Activated CD8-positive, alpha-beta T cell treated with anti-CD3 and anti-CD28 coated beads for 36 hours (primary cell): Measurements from ENCODE around the gene MPPED1. TPM values are rescaled to one million over a fixed set of nuclear protein-coding genes. Genes with fewer than 3 reads are reported as not detected.

Experiments used
- ATAC-seq: fragments of 200-7000 bp; cut with Tn5 transposase; one replicate; pipeline ENCODE4 v1.10.0; 2021; ENCODE audit warnings: mild to moderate bottlenecking, moderate library complexity
- CTCF ChIA-PET: fragments of 350-600 bp; sonication (Branson Sonifier 250); formaldehyde crosslinking; loops from one replicate; lab custom pipeline; 2021; ENCODE audit warnings: antibody characterized with exemption; lab: Charles Lee
- POLR2A ChIA-PET: fragments of 350-600 bp; sonication (Branson Sonifier 250); formaldehyde crosslinking; loops from one replicate; lab custom pipeline; 2021; ENCODE audit warnings: antibody characterized with exemption; lab: Charles Lee
- DNase-seq: peaks from one replicate; pipeline ENCODE4 v3.0.0-alpha.2; 2020
- H3K27ac Mint-ChIP-seq: one replicate; pipeline ENCODE4 v1.8.0; 2021; ENCODE audit warnings: mild to moderate bottlenecking, mixed read lengths
- H3K27me3 Mint-ChIP-seq: one replicate; pipeline ENCODE4 v1.8.0; 2021; ENCODE audit warnings: mixed read lengths
- H3K36me3 Mint-ChIP-seq: one replicate; pipeline ENCODE4 v1.8.0; 2021; ENCODE audit warnings: low read depth, mixed read lengths
- H3K4me1 Mint-ChIP-seq: one replicate; pipeline ENCODE4 v1.8.0; 2021; ENCODE audit warnings: low read depth, mixed read lengths
- H3K4me3 Mint-ChIP-seq: one replicate; pipeline ENCODE4 v1.8.0; 2021; ENCODE audit warnings: mild to moderate bottlenecking, moderate library complexity, mixed read lengths
- H3K9me3 Mint-ChIP-seq: one replicate; pipeline ENCODE4 v1.8.0; 2021; ENCODE audit warnings: mixed read lengths
- CTCF ChIP-seq: fragments of 200-600 bp; IDR thresholded peaks from one replicate; pipeline ENCODE4 v1.8.0; 2022; ENCODE audit warnings: antibody characterized with exemption, mild to moderate bottlenecking
- intact Hi-C: fragments of 100-400 bp; cut with micrococcal nuclease; formaldehyde crosslinking; loops from one replicate; pipeline ENCODE4 v1.10.0; 2022
- total RNA-seq, 2 experiments: library from RNA; stranded (reverse); gene quantifications; one replicate each; pipeline ENCODE4 v1.2.3, GENCODE V29; 2021

The MPPED1 gene
- total RNA-seq, 2 experiments from 2014 or later, result not detected

- Mint-ChIP-seq H3K36me3 (no peaks in the 10 kb centered on the region), H3K4me1 (peaks cover 10% of the 10 kb centered on the region), H3K4me3 (no peak overlapping the region), H3K9me3 (no peaks in the 10 kb centered on the region), H3K27me3 (no peaks in the 10 kb centered on the region), H3K27ac (no peak overlapping the region)
- no peak for TF ChIP-seq CTCF
- ATAC-seq (peak; percentile 86), DNase-seq (no peak)
- ChIA-PET CTCF (interaction anchor here (1.1 kb wide), 1 partner anchor 135 kb away, joined by 3 read pairs; no protein-coding TSS in a partner anchor), POLR2A (interaction anchor here (0.7 kb wide), 1 partner anchor 174 kb away, joined by 3 read pairs; no protein-coding TSS in a partner anchor)
- intact Hi-C loops, result no loop called here
Measured at GRCh38 chr22:43520632-43521039, 108.8 kb downstream of the MPPED1 start.

DNA sequence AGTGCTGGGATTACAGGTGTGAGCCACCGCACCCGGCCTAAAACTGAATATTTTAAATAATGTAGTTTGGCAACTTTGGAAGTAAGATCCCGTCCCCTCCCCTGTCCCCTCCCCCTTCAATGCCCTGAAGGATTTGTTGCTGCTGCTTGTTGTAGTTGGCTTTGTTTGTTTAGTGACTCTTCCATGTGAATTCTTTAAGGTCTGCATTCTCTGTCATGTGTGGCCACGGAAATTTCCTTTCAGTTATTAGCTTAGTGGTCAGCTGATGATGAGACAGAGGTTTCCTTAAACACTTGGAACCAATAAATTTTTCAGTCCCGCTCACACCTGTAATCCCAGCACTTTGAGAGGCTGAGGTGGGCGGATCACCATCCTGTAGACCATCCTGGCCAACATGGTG lies 109.9 kb downstream of the MPPED1 start:
- no peak for TF ChIP-seq CTCF
- Mint-ChIP-seq H3K9me3 (no peaks in the 10 kb centered on the region), H3K27me3 (peaks cover 3% of the 10 kb centered on the region), H3K36me3 (no peaks in the 10 kb centered on the region), H3K4me3 (no peak overlapping the region), H3K27ac (no peak overlapping the region), H3K4me1 (peaks cover 10% of the 10 kb centered on the region)
- intact Hi-C loops, result no loop called here
- ChIA-PET CTCF (no interaction called here), POLR2A (no interaction called here)
- DNase-seq, result no peak
- ATAC-seq, result no peak

DNA sequence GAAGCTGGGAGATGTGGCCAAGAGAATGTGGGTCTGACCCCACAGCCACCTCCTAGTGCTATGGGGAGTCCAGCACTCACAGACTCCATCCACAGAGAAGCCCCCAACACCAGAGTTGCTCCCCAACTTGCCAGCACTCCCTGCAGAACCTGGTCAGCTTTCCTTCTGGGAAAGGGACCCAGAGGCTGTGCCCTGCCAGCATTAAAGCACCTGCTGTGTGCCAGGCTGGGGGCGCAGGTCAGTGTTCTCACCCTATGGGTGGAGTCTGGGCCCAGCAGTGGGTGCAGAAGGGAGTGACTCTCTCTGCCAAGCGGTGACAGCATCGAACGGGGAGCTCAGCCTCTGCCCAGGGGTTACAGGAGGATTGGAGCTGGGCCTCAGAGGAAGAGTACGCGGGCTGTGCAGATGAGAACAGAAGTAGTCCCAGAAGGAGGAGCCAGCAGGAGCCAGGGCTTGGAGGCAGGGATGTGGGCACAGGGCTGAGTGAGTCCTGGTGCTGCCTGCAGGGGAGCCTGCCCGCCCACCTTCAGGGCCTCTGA lies 114.4 kb downstream of the MPPED1 start:
- no peaks in the 10 kb centered on the region for H3K36me3 Mint-ChIP-seq
- no peak for TF ChIP-seq CTCF
- intact Hi-C loops, result no loop called here
- no peak overlapping the region for H3K4me3 Mint-ChIP-seq
- ATAC-seq, result no peak
- ChIA-PET CTCF (interaction anchor here (0.7 kb wide), 1 partner anchor 180 kb away, joined by 3 read pairs; no protein-coding TSS in a partner anchor), POLR2A (no interaction called here)
- no peaks in the 10 kb centered on the region for H3K9me3 Mint-ChIP-seq
- peaks cover 8% of the 10 kb centered on the region for H3K27me3 Mint-ChIP-seq
- no peak for DNase-seq
- H3K4me1 Mint-ChIP-seq, result peaks cover under 1% of the 10 kb centered on the region
- no peak overlapping the region for H3K27ac Mint-ChIP-seq

GRCh38 chr22:43526946-43527345 lies 115.1 kb downstream of the MPPED1 start:
- H3K27ac Mint-ChIP-seq, result no peak overlapping the region
- H3K4me1 Mint-ChIP-seq, result no peaks in the 10 kb centered on the region
- H3K4me3 Mint-ChIP-seq, result no peak overlapping the region
- no peak for ATAC-seq
- no peaks in the 10 kb centered on the region for H3K36me3 Mint-ChIP-seq
- POLR2A ChIA-PET, result no interaction called here
- DNase-seq, result no peak
- peaks cover 8% of the 10 kb centered on the region for H3K27me3 Mint-ChIP-seq
- CTCF ChIA-PET, result no interaction called here
- TF ChIP-seq CTCF, result no peak
- H3K9me3 Mint-ChIP-seq, result no peaks in the 10 kb centered on the region
- intact Hi-C loops, result no loop called here

GRCh38 chr22:43528601-43529360 lies 117.0 kb downstream of the MPPED1 start:
- CTCF ChIA-PET, result no interaction called here
- TF ChIP-seq CTCF, result no peak

More at GRCh38 chr22:43528601-43529360, 117.0 kb downstream of the MPPED1 start:
- H3K4me3 Mint-ChIP-seq, result no peak overlapping the region
- H3K27me3 Mint-ChIP-seq, result peaks cover 8% of the 10 kb centered on the region
- ATAC-seq (no peak), DNase-seq (no peak)
- H3K9me3 Mint-ChIP-seq, result no peaks in the 10 kb centered on the region
- intact Hi-C loops, result no loop called here
- no peaks in the 10 kb centered on the region for H3K4me1 Mint-ChIP-seq
- H3K27ac Mint-ChIP-seq, result no peak overlapping the region
- no peaks in the 10 kb centered on the region for H3K36me3 Mint-ChIP-seq
- POLR2A ChIA-PET, result interaction anchor here (1.0 kb wide), 1 partner anchor 16 kb away, joined by 3 read pairs; no protein-coding TSS in a partner anchor
